K562 (cell line): ENCODE measurements around the gene TMTC2. TPM values are rescaled to one million over a fixed set of nuclear protein-coding genes. Genes with fewer than 3 reads are reported as not detected.

Experiments
- ATAC-seq: fragments of 200-7000 bp; cut with Tn5 transposase; 3 replicates; pipeline ENCODE4 v1.9.1; 2020; ENCODE audit warnings: moderate library complexity
- BruUV-seq: library from RNA; stranded (reverse); fragments of 400-500 nt; replicated peaks from 2 replicates; lab custom pipeline; 2021; lab: Mats Ljungman, UMichigan
- CTCF ChIA-PET: fragments of 300-600 bp; formaldehyde crosslinking; extraction: SDS; loops from one replicate; lab custom pipeline; 2021; ENCODE audit warnings: low intra/inter-chr PET ratio; lab: Yijun Ruan, JAX
- POLR2A ChIA-PET: fragments of 300-600, 350-650 bp; sonication (Branson Sonifier 250); formaldehyde crosslinking; extraction: SDS; loops from one replicate; lab custom pipeline; 2021; ENCODE audit warnings: antibody characterized with exemption, inconsistent platforms; lab: Yijun Ruan, JAX
- DNase-seq, 4 experiments: peaks; one replicate each; pipeline versions ENCODE4 v3.0.0 to v3.0.0-alpha.2; 2011 to 2018; ENCODE audit warnings: low spot score in 3 of 4, mixed read lengths in 3 of 4; ENCODE audit errors: extremely low read depth in 1 of 4
- FAIRE-seq: peaks from 2 replicates; lab custom pipeline; 2011; peaks lifted over from hg19 to GRCh38; lab: Jason Lieb, UNC
- H2AFZ ChIP-seq: 2 replicates; pipeline ENCODE4 v1.6.0; 2011; ENCODE audit warnings: low read depth, low read length, control low read depth, inconsistent platforms
- H3K27ac ChIP-seq: fragments of 200-600 bp; 3 replicates; pipeline ENCODE4 v1.8.0; 2011; ENCODE audit warnings: low read depth, mild to moderate bottlenecking, control low read depth, inconsistent platforms, low read length, moderate library complexity, mixed read lengths; ENCODE audit errors: extremely low read depth
- H3K27me3 ChIP-seq, 2 experiments: fragments of 300-600 bp in 1 of 2; 2 replicates in 1 of 2; 3 replicates in 1 of 2; pipeline versions ENCODE4 v1.6.0 to v1.8.0; 2011; ENCODE audit warnings: inconsistent platforms in 2 of 2, low read length in 2 of 2, mild to moderate bottlenecking in 1 of 2, mixed read lengths in 1 of 2, moderate library complexity in 1 of 2; ENCODE audit not compliant: control insufficient read depth in 2 of 2, insufficient read depth in 2 of 2
- H3K36me3 ChIP-seq: fragments of 300-600 bp; 3 replicates; pipeline ENCODE4 v1.8.0; 2011; ENCODE audit warnings: mild to moderate bottlenecking, low read length, inconsistent platforms; ENCODE audit not compliant: control insufficient read depth, insufficient read depth
- H3K4me1 ChIP-seq, 2 experiments: fragments of 200-600 bp in 1 of 2; replicated peaks in 1 of 2; 2 replicates in 1 of 2; 3 replicates in 1 of 2; pipeline versions ENCODE4 v1.5.1 to v1.8.0; 2011; ENCODE audit warnings: inconsistent platforms in 2 of 2, low read length in 2 of 2, mild to moderate bottlenecking in 1 of 2, mixed read lengths in 1 of 2, moderate library complexity in 1 of 2; ENCODE audit not compliant: control insufficient read depth in 2 of 2, insufficient read depth in 2 of 2
- H3K4me2 ChIP-seq: 2 replicates; pipeline ENCODE4 v1.6.1; 2011; ENCODE audit warnings: low read length, control low read depth, inconsistent platforms, mixed read lengths; ENCODE audit not compliant: insufficient read depth
- H3K4me3 ChIP-seq: fragments of 200-600 bp; sonication (generic), shearing (Covaris generic); 2 replicates; pipeline ENCODE4 v1.5.1; 2016; ENCODE audit warnings: control low read depth, inconsistent platforms
- H3K79me2 ChIP-seq: fragments of 200-600 bp; 3 replicates; pipeline ENCODE4 v1.8.0; 2011; ENCODE audit warnings: low read length, inconsistent platforms; ENCODE audit not compliant: control insufficient read depth, insufficient read depth
- H3K9ac ChIP-seq, 2 experiments: 2 replicates each; pipeline versions ENCODE4 v1.6.0 to v1.6.1; 2011; ENCODE audit warnings: low read depth in 2 of 2, low read length in 2 of 2, control low read depth in 1 of 2, inconsistent platforms in 1 of 2, mild to moderate bottlenecking in 1 of 2, mixed read lengths in 1 of 2; ENCODE audit not compliant: insufficient read depth in 1 of 2
- H3K9me1 ChIP-seq: one replicate; pipeline ENCODE4 v1.6.0; 2011; ENCODE audit warnings: inconsistent platforms, mild to moderate bottlenecking, low read length, moderate library complexity; ENCODE audit not compliant: control insufficient read depth, insufficient read depth
- H3K9me3 ChIP-seq: replicated peaks from 2 replicates; pipeline ENCODE4 v1.5.1; 2011; ENCODE audit warnings: low read depth, low read length, inconsistent platforms; ENCODE audit not compliant: control insufficient read depth, insufficient read depth
- H4K20me1 ChIP-seq: replicated peaks from 2 replicates; pipeline ENCODE4 v1.6.1; 2011; ENCODE audit warnings: low read length, inconsistent platforms, mixed read lengths; ENCODE audit not compliant: control insufficient read depth, insufficient read depth
- DLX4 ChIP-seq: fragments of 250-450 bp; sonication (Bioruptor Pico); IDR thresholded peaks from 2 replicates; pipeline ENCODE4 v1.6.1; 2021; ENCODE audit warnings: mild to moderate bottlenecking
- KDM4B ChIP-seq, 2 experiments: fragments of 450-650 bp in 1 of 2; sonication (generic) in 1 of 2; IDR thresholded peaks; 2 replicates each; pipeline ENCODE4 v1.6.1; 2016 to 2017; ENCODE audit warnings: borderline replicate concordance in 2 of 2, antibody characterized with exemption in 1 of 2, low read depth in 1 of 2, mild to moderate bottlenecking in 1 of 2
- MYC ChIP-seq, 2 experiments: fragments of 250-450 bp in 1 of 2; sonication (Bioruptor Pico) in 1 of 2; IDR thresholded peaks; 2 replicates each; pipeline versions ENCODE4 v1.5.1 to v1.6.1; 2012 to 2021; ENCODE audit warnings: low read depth in 2 of 2, borderline replicate concordance in 1 of 2, improper control_type of control experiment in 1 of 2, low read length in 1 of 2, mild to moderate bottlenecking in 1 of 2, moderate library complexity in 1 of 2
- MYNN ChIP-seq, 2 experiments: sonication (generic); formaldehyde crosslinking in 1 of 2; IDR thresholded peaks; 2 replicates each; pipeline versions ENCODE4 v1.5.0 to v1.6.1; 2016 to 2020; ENCODE audit warnings: antibody characterized with exemption in 1 of 2, missing genetic modification reagents in 1 of 2
- NCOA2 ChIP-seq, 2 experiments: fragments of 450-650 bp; IDR thresholded peaks; 2 replicates each; pipeline ENCODE4 v1.6.1; 2018; ENCODE audit warnings: mild to moderate bottlenecking in 2 of 2, moderate library complexity in 1 of 2; ENCODE audit not compliant: partially characterized antibody in 2 of 2
- NR2C2 ChIP-seq, 2 experiments: fragments of 200-800 bp in 1 of 2; sonication (Bioruptor generic) in 1 of 2; sonication (generic) in 1 of 2; formaldehyde crosslinking in 1 of 2; IDR thresholded peaks; 2 replicates each; pipeline versions ENCODE4 v1.6.1 to v1.8.0; 2016 to 2022; ENCODE audit warnings: mild to moderate bottlenecking in 1 of 2, missing compliant biosample characterization in 1 of 2, missing genetic modification characterization in 1 of 2, missing genetic modification reagents in 1 of 2
- NR2F6 ChIP-seq: fragments of 450-650 bp; formaldehyde crosslinking; IDR thresholded peaks from 2 replicates; pipeline ENCODE4 v1.4.0; 2020; ENCODE audit warnings: mild to moderate bottlenecking
- PHB ChIP-seq: fragments of 250-450 bp; sonication (Bioruptor Pico); IDR thresholded peaks from 2 replicates; pipeline ENCODE4 v1.5.0; 2021
- SMARCA4 ChIP-seq: fragments of 450-650 bp; IDR thresholded peaks from 2 replicates; pipeline ENCODE4 v1.6.1; 2016
- SUPT5H ChIP-seq: fragments of 450-650 bp; IDR thresholded peaks from 2 replicates; pipeline ENCODE4 v1.6.1; 2016
- THAP12 ChIP-seq: fragments of 250-450 bp; sonication (Bioruptor Pico); IDR thresholded peaks from 2 replicates; pipeline ENCODE4 v1.9.0; 2021; ENCODE audit warnings: mild to moderate bottlenecking, inconsistent platforms
- THAP7 ChIP-seq: fragments of 250-450 bp; sonication (Bioruptor Pico); IDR thresholded peaks from 2 replicates; pipeline ENCODE4 v1.5.0; 2021
- U2AF1 ChIP-seq: fragments of 200-400 bp; formaldehyde crosslinking; optimal IDR thresholded peaks from 2 replicates; pipeline ENCODE3; 2017; ENCODE audit warnings: mild to moderate bottlenecking, low read depth, low read length, moderate library complexity
- ZFP30 ChIP-seq: fragments of 250-450 bp; sonication (Bioruptor Pico); IDR thresholded peaks from 2 replicates; pipeline ENCODE4 v1.8.0; 2022; ENCODE audit warnings: moderate library complexity, mild to moderate bottlenecking, inconsistent platforms, borderline replicate concordance
- ZNF445 ChIP-seq: fragments of 250-450 bp; sonication (Bioruptor Pico); IDR thresholded peaks from 2 replicates; pipeline ENCODE4 v1.4.0; 2020; ENCODE audit warnings: low read depth, mild to moderate bottlenecking, moderate library complexity
- WGBS: fragments of 100-300 bp; shearing (Covaris generic); methylation state at CpG from one replicate; pipeline ENCODE4 v1.1.6; 2016; ENCODE audit warnings: low coverage, mixed read lengths; ENCODE audit not compliant: insufficient coverage; ENCODE audit errors: missing lambda C conversion rate; 5-methylcytosine and 5-hydroxymethylcytosine counted together
- in situ Hi-C: fragments of 300-500 bp; cut with MboI; formaldehyde crosslinking; loops from 4 replicates; pipeline ENCODE4 v1.15.0; 2018; ENCODE audit warnings: inconsistent platforms, mixed read lengths
- intact Hi-C: fragments of 100-400 bp; cut with micrococcal nuclease; formaldehyde crosslinking; loops from 2 replicates; pipeline ENCODE4 v1.14.2; 2022
- polyA plus RNA-seq, 8 experiments: library from polyadenylated mRNA; depleted of rRNA in 4 of 8; stranded (reverse) in 5 of 8; unstranded in 3 of 8; fragments of >200 nt; fragmentation: Nextera tagmentation in 2 of 8; fragmentation: Illumina TruSeq in 1 of 8; extraction: Ambion mirVana in 2 of 8; extraction: Trizol in 1 of 8; gene quantifications; 2 replicates each; pipeline versions ENCODE4 v1.2.1 to v1.2.3, GENCODE V29; 2011 to 2014; ENCODE audit warnings: inconsistent platforms in 1 of 8, missing spikeins in 1 of 8
- total RNA-seq, 7 experiments: library from RNA; depleted of rRNA in 6 of 7; stranded (reverse); fragments of >200 nt in 6 of 7; fragmentation: Illumina TruSeq in 2 of 7; extraction: Trizol in 2 of 7; gene quantifications; 2 replicates each; pipeline versions ENCODE4 v1.2.1 to v1.2.3, GENCODE V29; 2011 to 2021; ENCODE audit warnings: low replicate concordance in 1 of 7

Gene TMTC2
- total and polyA plus RNA-seq, 9 of the 15 experiments (the other 6 are each of a cell fraction or from before 2014, with no cell fraction given), result 0.29 to 1.1 (median 0.55) TPM

- DNase-seq (no peak), FAIRE-seq (no peak), ATAC-seq (no peak)
- Histone ChIP-seq H3K9ac (no peak overlapping the region), H3K27me3 (no peaks in the 10 kb centered on the region), H3K4me1 (no peaks in the 10 kb centered on the region), H3K4me3 (no peak overlapping the region), H3K79me2 (no peaks in the 10 kb centered on the region), H2AFZ (no peak overlapping the region), H3K36me3 (no peaks in the 10 kb centered on the region), H4K20me1 (no peaks in the 10 kb centered on the region), H3K9me1 (no peaks in the 10 kb centered on the region), H3K27ac (no peak overlapping the region), H3K9me3 (no peaks in the 10 kb centered on the region), H3K4me2 (no peak overlapping the region)
- WGBS, result 4% methylated on average over 4 of the region's 4 CpGs
- intact Hi-C loops (no loop called here), in situ Hi-C loops (no loop called here)
- ChIA-PET CTCF (no interaction called here), POLR2A (no interaction called here)
- no TSS peak for BruUV-seq
- no peak for TF ChIP-seq ZNF445 (CRISPR knock-in tag)
- no peak for TF ChIP-seq KDM4B (IDR thresholded peaks at IDR 0.05; ENCODE audit: borderline replicate concordance in 2 of 2, low read depth in 1 of 2)
- no peak for TF ChIP-seq PHB (CRISPR knock-in tag)
- TF ChIP-seq THAP7, result no peak
- TF ChIP-seq SMARCA4, result no peak
- TF ChIP-seq ZFP30, result no peak
- TF ChIP-seq NR2C2 (CRISPR knock-in tag; IDR thresholded peaks at IDR 0.05), result no peak
- TF ChIP-seq NR2C2 (tag; IDR thresholded peaks at IDR 0.05), result no peak
- no peak for TF ChIP-seq SUPT5H
- TF ChIP-seq DLX4 (CRISPR knock-in tag), result no peak
- no peak for TF ChIP-seq MYC (IDR thresholded peaks at IDR 0.05; ENCODE audit: low read depth, low read length)
- no peak for TF ChIP-seq MYC (CRISPR knock-in tag; IDR thresholded peaks at IDR 0.05; ENCODE audit: borderline replicate concordance, low read depth)
- no peak for TF ChIP-seq MYNN (IDR thresholded peaks at IDR 0.05)
- TF ChIP-seq MYNN (CRISPR knock-in tag; IDR thresholded peaks at IDR 0.05), result no peak
- no peak for TF ChIP-seq THAP12 (CRISPR knock-in tag)
- TF ChIP-seq NR2F6 (CRISPR knock-in tag), result no peak
- no peak for TF ChIP-seq NCOA2 (IDR thresholded peaks at IDR 0.05; ENCODE audit: partially characterized antibody in 2 of 2)
- no peak for TF ChIP-seq U2AF1
- TF ChIP-seq, all 486 proteins: peak for 0
Measured at GRCh38 chr12:82655751-82656150, 31.0 kb upstream of the TMTC2 start.
